IPS-15b (cell line): ENCODE results near the gene RPSA.
"Not testable (repeated sequence)": the region's sequence is repeated elsewhere in the genome, so short reads cannot be mapped to it uniquely, and the experiment has no call there.

Experiments
- H3K27me3 ChIP-seq: one replicate; pipeline ENCODE4 v1.6.1; 2013; ENCODE audit warnings: low read length; ENCODE audit not compliant: control insufficient read depth, insufficient read depth
- H3K36me3 ChIP-seq: one replicate; pipeline ENCODE4 v1.6.1; 2013; ENCODE audit warnings: low read length; ENCODE audit not compliant: control insufficient read depth, insufficient read depth
- H3K4me1 ChIP-seq: one replicate; pipeline ENCODE4 v1.6.1; 2013; ENCODE audit warnings: mild to moderate bottlenecking, low read length; ENCODE audit not compliant: control insufficient read depth, insufficient read depth
- H3K4me3 ChIP-seq: one replicate; pipeline ENCODE4 v1.5.1; 2013; ENCODE audit warnings: low read depth, low read length
- H3K9ac ChIP-seq: one replicate; pipeline ENCODE4 v1.6.1; 2013; ENCODE audit warnings: low read depth, mild to moderate bottlenecking, low read length
- H3K9me3 ChIP-seq: one replicate; pipeline ENCODE4 v1.6.1; 2013; ENCODE audit warnings: mild to moderate bottlenecking, low read length; ENCODE audit not compliant: control insufficient read depth, insufficient read depth

The RPSA gene

DNA sequence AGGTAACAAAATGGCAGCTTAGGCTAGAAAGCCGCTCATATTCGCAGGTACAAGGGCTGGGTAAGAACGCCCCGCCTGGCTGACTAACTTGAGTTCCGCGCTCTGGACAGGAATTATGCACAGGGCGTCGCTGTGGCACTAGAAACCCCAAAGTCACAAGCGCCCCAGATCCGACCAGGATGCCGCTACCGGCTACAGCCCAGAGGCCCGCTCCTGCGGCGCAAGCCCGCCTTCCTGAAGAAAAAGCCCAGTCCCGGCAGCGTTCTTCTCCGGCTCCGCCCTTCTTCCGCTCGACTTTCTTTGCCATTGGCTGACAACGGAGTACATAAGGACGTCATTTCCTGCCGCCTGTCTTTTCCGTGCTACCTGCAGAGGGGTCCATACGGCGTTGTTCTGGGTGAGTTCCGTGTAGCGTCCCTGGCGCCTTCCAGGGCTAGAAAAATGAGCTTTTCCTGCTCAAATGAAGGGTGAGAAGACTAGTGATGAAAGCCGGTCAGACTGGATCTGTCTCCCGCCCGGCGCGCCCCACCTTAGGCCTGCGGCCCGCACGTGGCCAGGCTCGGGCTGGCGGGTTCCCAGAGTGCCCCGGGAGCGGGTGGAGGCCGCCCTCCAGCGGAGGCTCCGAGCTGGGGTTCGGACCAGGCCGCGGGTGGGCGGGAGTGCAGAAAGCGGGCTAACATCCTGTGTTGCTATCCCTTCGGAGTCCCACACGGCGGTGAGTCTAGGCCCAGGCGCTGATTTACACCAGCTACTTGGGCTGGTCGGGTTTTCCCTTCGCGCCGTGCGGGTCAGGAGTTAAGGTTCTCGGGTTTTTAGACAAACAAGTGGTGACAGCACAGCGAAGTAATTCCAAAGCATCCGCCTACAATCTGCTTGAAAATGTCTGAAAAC is at the start of gene RPSA:
TSS of gene RPSA (plus strand) at position 353 of the 891 bp plus-strand sequence. CDS start 934 bp downstream, outside the sequence.
- H3K4me1 ChIP-seq: peaks cover 7% of the 10 kb centered on the region
- H3K9ac ChIP-seq: peak within 1 kb of the TSS; percentile 99
- H3K27me3 ChIP-seq: no peaks in the 10 kb centered on the region
- H3K9me3 ChIP-seq: no peaks in the 10 kb centered on the region
- H3K36me3 ChIP-seq: peaks cover 39% of the 10 kb centered on the region
- peak within 1 kb of the TSS; percentile 56 for H3K4me3 ChIP-seq

DNA sequence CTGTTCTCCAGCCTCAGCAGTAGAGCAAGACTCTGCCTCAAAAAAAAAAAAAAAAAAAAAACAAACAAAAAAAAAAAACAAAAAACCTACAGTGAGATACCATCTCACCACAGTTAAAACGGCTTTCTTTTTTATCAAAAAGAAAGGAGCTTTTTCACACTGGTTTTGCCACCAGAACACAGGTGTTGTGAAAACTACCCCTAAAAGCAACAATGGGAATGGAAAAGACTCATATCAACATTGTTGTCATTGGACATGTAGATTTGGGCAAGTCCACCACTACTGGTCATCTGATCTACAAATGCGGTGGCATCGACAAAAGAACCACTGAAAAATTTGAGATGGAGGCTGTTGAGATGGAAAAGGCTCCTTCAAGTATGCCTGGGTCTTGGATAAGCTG is 48.2 kb upstream of the RPSA start:
- no peaks in the 10 kb centered on the region for H3K27me3 ChIP-seq
- no peaks in the 10 kb centered on the region for H3K4me1 ChIP-seq
- no peak overlapping the region for H3K9ac ChIP-seq
- H3K4me3 ChIP-seq: no peak overlapping the region
- H3K9me3 ChIP-seq: no peaks in the 10 kb centered on the region
- no peaks in the 10 kb centered on the region for H3K36me3 ChIP-seq

DNA sequence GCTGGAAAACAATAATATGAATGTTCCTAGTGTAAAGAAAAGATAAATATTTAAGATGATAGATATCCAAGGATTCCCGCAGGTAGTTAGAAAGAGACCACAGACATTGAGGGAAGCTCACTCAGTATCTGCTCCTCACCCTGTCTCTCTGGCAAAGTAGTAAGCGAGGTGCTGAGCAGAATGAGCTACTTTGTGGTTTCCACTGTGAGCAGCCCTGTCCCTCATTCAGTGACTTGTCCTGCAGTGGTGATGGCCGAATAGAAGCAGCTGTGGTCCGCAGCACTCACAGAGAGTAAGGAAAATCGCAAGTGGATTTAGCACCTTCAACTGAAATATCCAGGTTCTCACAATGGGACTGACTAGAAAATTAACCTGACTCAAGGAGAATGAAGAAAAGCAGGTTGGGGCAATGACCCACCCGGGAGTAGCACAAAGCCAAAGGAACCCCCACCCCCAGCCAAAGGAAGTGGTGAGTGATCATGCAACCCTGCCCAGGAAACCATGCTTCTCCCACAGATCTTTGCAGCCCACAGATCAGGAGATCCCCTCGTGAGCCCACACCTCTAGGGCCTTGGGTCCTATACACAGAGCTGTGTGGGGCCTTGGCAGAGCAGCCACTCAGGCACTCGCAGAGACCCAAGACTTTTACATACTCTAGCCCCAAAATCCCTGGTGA is 45.1 kb upstream of the RPSA start:
- Histone ChIP-seq H3K9me3 (no peaks in the 10 kb centered on the region), H3K9ac (no peak overlapping the region), H3K36me3 (no peaks in the 10 kb centered on the region), H3K4me1 (no peaks in the 10 kb centered on the region), H3K4me3 (no peak overlapping the region), H3K27me3 (no peaks in the 10 kb centered on the region)

DNA sequence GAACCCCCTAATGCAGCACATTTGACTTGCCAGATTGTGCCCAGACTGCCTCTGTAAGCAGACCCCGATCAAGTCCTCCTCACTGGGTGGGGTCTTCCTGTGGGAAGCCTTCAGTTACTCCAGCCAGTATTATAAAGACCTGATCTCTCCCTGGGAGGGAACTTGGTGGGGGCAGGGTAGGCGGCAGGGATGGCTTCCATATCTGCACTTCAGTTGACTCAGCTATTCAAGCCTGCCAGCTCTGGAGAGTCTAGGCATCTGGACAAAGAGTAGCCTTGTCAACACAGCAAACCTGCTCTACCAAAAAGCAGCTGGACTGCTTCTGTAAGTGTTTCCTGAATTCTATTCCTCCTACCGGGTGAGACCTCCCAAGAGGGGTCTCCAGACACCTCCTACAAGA is 44.3 kb upstream of the RPSA start:
- Histone ChIP-seq H3K9me3 (no peaks in the 10 kb centered on the region), H3K4me3 (no peak overlapping the region), H3K9ac (no peak overlapping the region), H3K36me3 (no peaks in the 10 kb centered on the region), H3K27me3 (no peaks in the 10 kb centered on the region), H3K4me1 (no peaks in the 10 kb centered on the region)

DNA sequence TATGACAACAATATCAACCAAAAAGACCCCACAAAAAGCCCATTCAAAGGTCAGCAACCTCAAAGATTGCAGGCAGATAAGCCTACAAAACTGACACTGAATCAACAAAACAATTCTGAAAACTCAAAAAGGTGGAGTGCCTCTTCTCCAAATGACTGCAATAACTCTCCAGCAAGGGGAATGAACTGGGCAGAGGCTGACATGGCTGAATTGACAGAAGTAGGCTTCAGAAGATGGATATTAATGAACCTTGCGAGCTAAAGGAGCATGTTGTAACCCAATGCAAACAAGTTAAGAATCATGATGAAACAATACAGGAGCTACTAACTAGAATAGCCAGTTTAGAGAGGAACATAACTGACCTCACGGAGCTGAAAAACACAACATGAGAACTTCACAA is 43.7 kb upstream of the RPSA start:
- no peaks in the 10 kb centered on the region for H3K4me1 ChIP-seq
- H3K9ac ChIP-seq: no peak overlapping the region
- no peaks in the 10 kb centered on the region for H3K27me3 ChIP-seq
- H3K9me3 ChIP-seq: no peaks in the 10 kb centered on the region
- no peaks in the 10 kb centered on the region for H3K36me3 ChIP-seq
- H3K4me3 ChIP-seq: no peak overlapping the region

DNA sequence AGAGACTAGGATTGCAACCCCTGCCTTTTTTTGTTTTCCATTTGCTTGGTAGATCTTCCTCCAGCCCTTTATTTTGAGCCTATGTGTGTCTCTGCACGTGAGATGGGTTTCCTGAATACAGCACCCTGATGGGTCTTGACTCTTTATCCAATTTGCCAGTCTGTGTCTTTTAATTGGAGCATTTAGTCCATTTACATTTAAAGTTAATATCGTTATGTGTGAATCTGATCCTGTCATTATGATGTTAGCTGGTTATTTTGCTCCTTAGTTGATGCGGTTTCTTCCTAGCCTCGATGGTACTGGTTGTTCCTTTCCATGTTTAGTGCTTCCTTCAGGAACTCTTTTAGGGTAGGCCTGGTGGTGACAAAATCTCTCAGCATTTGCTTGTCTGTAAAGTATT is 36.1 kb upstream of the RPSA start:
- H3K36me3 ChIP-seq, H3K27me3 ChIP-seq, H3K4me3 ChIP-seq, H3K4me1 ChIP-seq, H3K9ac ChIP-seq, H3K9me3 ChIP-seq: not testable (repeated sequence)

DNA sequence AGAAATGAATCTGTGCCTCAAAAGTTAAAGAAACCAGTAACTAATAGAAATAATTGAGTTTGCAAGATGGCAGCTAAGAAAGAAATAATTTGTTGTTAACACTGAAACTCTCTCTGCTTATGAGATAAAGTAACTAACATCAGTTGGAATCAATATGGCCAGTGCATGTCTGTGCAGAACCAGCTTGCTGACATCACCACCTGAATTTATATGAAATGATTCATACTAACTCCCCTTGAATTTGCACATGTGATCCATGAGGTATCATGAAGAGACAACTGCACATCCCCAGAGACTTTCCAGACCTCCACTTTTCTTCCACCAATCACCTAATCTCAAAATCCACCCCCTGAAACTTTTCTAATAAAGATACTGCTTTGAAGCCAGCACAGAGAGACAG is 33.7 kb upstream of the RPSA start:
- Histone ChIP-seq H3K27me3 (no peaks in the 10 kb centered on the region), H3K4me1 (peaks cover 13% of the 10 kb centered on the region), H3K36me3 (no peaks in the 10 kb centered on the region), H3K4me3 (no peak overlapping the region), H3K9me3 (peaks cover 7% of the 10 kb centered on the region), H3K9ac (no peak overlapping the region)

DNA sequence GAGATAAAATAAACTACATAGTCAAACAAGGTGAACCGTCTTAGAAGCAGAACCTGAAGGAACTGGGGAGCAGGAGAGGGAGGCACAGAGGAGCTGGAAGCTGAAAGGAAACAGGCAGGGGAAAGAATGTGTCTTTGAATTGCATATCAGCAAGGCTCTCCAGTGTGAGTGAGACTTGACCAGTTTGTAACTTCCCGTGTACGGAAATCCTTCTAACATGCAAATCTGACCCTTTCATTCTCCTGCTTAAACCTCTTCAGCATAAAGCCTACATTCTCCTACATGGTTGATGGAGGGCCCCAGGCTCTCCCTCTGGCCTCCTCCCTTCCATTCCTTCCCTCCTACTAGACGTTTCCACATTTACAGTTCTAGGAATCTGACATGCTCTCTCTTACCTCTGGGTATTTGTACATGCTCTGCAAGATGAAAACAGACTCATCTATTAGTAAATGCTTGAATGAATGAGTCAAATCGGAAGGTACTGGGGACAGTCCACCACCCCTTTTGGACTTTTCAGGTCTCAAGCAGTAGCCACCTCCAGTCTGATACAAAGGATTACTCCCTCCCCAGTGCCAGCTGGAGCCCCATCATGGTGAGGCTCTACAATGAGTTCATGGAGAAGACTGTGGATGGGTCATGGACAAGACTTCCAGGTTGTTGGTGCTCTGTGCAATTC is 29.4 kb upstream of the RPSA start:
- peaks cover 7% of the 10 kb centered on the region for H3K9me3 ChIP-seq
- H3K4me3 ChIP-seq: no peak overlapping the region
- no peaks in the 10 kb centered on the region for H3K27me3 ChIP-seq
- peaks cover 15% of the 10 kb centered on the region for H3K4me1 ChIP-seq
- no peaks in the 10 kb centered on the region for H3K36me3 ChIP-seq
- no peak overlapping the region for H3K9ac ChIP-seq

DNA sequence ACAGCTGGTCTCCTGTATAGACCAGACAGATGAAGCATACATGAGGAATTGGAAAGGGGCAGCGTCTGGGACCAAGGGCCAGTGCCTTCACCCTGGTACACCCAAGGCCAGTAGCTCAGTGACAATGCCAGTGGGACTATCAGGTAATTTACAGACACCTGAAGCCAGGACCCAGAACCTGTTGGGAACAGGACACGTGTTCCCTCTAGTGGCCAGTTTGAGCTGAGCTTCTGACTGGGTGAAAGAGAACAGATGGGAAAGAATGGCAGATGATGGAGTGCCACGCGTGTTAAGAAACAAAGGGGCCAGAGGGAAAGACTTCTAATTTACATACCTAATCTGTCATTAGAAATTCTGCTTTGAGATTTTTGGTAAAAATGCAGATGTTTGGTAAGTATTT is 28.4 kb upstream of the RPSA start:
- Histone ChIP-seq H3K9ac (no peak overlapping the region), H3K4me3 (no peak overlapping the region), H3K27me3 (no peaks in the 10 kb centered on the region), H3K36me3 (no peaks in the 10 kb centered on the region), H3K9me3 (peaks cover 1% of the 10 kb centered on the region), H3K4me1 (peaks cover 15% of the 10 kb centered on the region)

DNA sequence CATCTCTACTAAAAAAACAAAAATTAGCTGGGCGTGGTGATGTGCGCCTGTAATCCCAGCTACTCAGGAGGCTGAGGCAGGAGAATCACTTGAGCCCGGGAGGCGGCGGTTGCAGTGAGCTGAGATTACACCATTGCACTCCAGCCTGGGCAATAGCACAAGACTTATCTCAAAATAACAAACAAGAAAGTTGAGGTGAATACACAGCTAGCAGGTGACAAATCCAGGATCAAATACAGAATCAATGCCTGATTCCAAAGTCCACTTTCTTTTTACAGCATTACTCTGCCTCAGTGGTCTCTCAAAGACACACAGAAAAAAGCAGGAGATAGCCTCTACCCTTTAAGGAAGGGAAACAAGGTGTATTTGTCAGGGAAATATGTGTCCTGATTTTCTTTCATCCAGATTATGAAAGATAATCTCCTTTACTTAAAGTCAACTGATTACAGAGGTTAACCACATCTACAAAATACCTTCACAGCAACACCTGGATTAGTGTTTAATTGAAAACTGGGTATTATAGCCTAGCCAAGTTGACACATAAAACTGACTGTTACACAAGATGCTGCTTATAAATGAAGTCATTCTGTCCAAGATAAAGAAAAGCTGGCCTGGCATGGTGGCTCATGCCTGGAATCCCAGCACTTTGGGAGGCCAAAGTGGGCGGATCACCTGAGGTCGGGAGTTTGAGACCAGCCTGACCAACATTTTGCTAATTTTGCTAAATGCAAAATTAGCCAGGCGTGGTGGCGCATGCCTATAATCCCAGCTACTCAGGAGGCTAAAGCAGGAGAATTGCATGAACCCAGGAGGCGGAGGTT is 27.4 kb upstream of the RPSA start:
- Histone ChIP-seq H3K4me3 (no peak overlapping the region), H3K27me3 (no peaks in the 10 kb centered on the region), H3K9me3 (no peaks in the 10 kb centered on the region), H3K36me3 (no peaks in the 10 kb centered on the region), H3K9ac (no peak overlapping the region), H3K4me1 (peaks cover 15% of the 10 kb centered on the region)

DNA sequence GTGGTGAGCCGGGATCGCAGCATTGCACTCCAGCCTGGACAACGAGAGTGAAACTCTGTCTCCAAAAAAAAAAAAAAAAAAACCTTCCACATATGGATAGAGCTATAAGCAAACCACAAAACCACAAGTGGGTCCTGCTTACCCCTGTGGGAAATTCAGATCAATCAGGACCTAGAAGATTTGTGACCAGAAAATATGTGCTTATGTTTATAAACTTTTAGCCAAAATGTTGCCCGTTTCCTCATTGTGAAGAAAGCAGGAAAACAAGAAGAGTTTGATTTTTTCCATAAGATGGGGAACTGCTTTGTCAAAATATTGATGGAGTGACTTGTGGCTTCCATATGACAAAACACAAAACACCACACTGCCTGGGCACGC is 26.8 kb upstream of the RPSA start:
- H3K9me3 ChIP-seq: no peaks in the 10 kb centered on the region
- H3K4me1 ChIP-seq: peaks cover 15% of the 10 kb centered on the region
- H3K27me3 ChIP-seq: no peaks in the 10 kb centered on the region
- no peak overlapping the region for H3K4me3 ChIP-seq
- no peak overlapping the region for H3K9ac ChIP-seq
- no peaks in the 10 kb centered on the region for H3K36me3 ChIP-seq
